ENCODE measurements around the gene SORCS2.

Gene SORCS2

GRCh38 chr4:7744142-7744804 is 551.9 kb downstream of the SORCS2 start:
- no peak for DNase-seq

- DNase-seq = no peak
These were observed 553.1 kb downstream of the SORCS2 start for GRCh38 chr4:7745301-7745885.

GRCh38 chr4:7746351-7747061 is 554.2 kb downstream of the SORCS2 start:
- no peak for DNase-seq

GRCh38 chr4:7747062-7747385 is 554.7 kb downstream of the SORCS2 start:
- DNase-seq = no peak

- no peak for DNase-seq
These were observed 555.2 kb downstream of the SORCS2 start for GRCh38 chr4:7747566-7747965.

- no peak for DNase-seq
These were observed 558.2 kb downstream of the SORCS2 start for GRCh38 chr4:7750523-7750922.

GRCh38 chr4:7750972-7751371 is 558.6 kb downstream of the SORCS2 start:
- DNase-seq = no peak

GRCh38 chr4:7752649-7753048 is 560.3 kb downstream of the SORCS2 start:
- DNase-seq = no peak

GRCh38 chr4:7753271-7753670 is 560.9 kb downstream of the SORCS2 start:
- DNase-seq = no peak

- DNase-seq = no peak
These were observed 561.7 kb downstream of the SORCS2 start for GRCh38 chr4:7753931-7754465.

- no peak for DNase-seq
These were observed 562.4 kb downstream of the SORCS2 start for GRCh38 chr4:7754565-7755262.

- no peak for DNase-seq
These were observed 563.2 kb downstream of the SORCS2 start for GRCh38 chr4:7755561-7755960.

GRCh38 chr4:7756071-7756470 is 563.7 kb downstream of the SORCS2 start:
- no peak for DNase-seq

GRCh38 chr4:7756561-7757355 is 564.4 kb downstream of the SORCS2 start:
- DNase-seq = no peak

- DNase-seq = no peak
These were observed 565.4 kb downstream of the SORCS2 start for GRCh38 chr4:7757501-7758471.

GRCh38 chr4:7758476-7758875 is 566.1 kb downstream of the SORCS2 start:
- DNase-seq = no peak

- no peak for DNase-seq
These were observed 566.9 kb downstream of the SORCS2 start for GRCh38 chr4:7759216-7759615.

GRCh38 chr4:7759635-7760034 is 567.3 kb downstream of the SORCS2 start:
- no peak for DNase-seq

- DNase-seq = no peak
These were observed 567.9 kb downstream of the SORCS2 start for GRCh38 chr4:7760228-7760627.

GRCh38 chr4:7760706-7761105 is 568.4 kb downstream of the SORCS2 start:
- no peak for DNase-seq

- no peak for DNase-seq
These were observed 569.0 kb downstream of the SORCS2 start for GRCh38 chr4:7761312-7761711.

All from NCI-H524 (cell line).